Uterus (tissue), 2 donors: ENCODE measurements around the gene SPRY2.

Source experiments
- POLR2A ChIP-seq, 2 donors: fragments of 450-650 bp; IDR thresholded peaks; one replicate each; pipeline ENCODE4 v1.6.1; 2016; ENCODE audit warnings: antibody characterized with exemption in 2 of 2, mild to moderate bottlenecking in 1 of 2, moderate library complexity in 1 of 2
- TF ChIP-seq, protein P1 (sequence below), 4 experiments: fragments of 200-600 bp in 2 of 4; fragments of 450-650 bp in 2 of 4; sonication (generic) in 2 of 4; IDR thresholded peaks; one replicate each; pipeline ENCODE4 v1.5.1; 2016 to 2019; ENCODE audit warnings: antibody characterized with exemption in 4 of 4, mild to moderate bottlenecking in 2 of 4, moderate library complexity in 1 of 4

GRCh38 chr13:80313668-80314256 lies 27.2 kb downstream of the SPRY2 start:
- TF ChIP-seq, protein P1, sequence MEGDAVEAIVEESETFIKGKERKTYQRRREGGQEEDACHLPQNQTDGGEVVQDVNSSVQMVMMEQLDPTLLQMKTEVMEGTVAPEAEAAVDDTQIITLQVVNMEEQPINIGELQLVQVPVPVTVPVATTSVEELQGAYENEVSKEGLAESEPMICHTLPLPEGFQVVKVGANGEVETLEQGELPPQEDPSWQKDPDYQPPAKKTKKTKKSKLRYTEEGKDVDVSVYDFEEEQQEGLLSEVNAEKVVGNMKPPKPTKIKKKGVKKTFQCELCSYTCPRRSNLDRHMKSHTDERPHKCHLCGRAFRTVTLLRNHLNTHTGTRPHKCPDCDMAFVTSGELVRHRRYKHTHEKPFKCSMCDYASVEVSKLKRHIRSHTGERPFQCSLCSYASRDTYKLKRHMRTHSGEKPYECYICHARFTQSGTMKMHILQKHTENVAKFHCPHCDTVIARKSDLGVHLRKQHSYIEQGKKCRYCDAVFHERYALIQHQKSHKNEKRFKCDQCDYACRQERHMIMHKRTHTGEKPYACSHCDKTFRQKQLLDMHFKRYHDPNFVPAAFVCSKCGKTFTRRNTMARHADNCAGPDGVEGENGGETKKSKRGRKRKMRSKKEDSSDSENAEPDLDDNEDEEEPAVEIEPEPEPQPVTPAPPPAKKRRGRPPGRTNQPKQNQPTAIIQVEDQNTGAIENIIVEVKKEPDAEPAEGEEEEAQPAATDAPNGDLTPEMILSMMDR (IDR thresholded peaks at IDR 0.05), result no peak
- TF ChIP-seq POLR2A (IDR thresholded peaks at IDR 0.05), result no peak
